ENCODE measurements around the gene TCF7. TPM values are rescaled to one million over a fixed set of nuclear protein-coding genes. Genes with fewer than 3 reads are reported as not detected.

The TCF7 gene
- total RNA-seq, 1 donor: 3.3 TPM

Small RNA genes within 50 kb of the gene (small RNA-seq; reads per million reads assigned to genes)
- not detected for gene AC008608.1

Other genes starting within 250 kb of the TCF7 start
- 68.4 and 77.2 TPM in 2 replicates for gene C5orf15, start 146.1 kb upstream of the TCF7 start, total RNA-seq
- gene VDAC1, start 109.7 kb upstream of the TCF7 start, total RNA-seq: 236 and 264 TPM in 2 replicates
- 123 and 145 TPM in 2 replicates for gene SKP1, start 62.3 kb downstream of the TCF7 start, total RNA-seq
- 44.2 and 55.4 TPM in 2 replicates for gene PPP2CA, start 111.4 kb downstream of the TCF7 start, total RNA-seq